ENCODE results near the gene FLNB.

The FLNB gene

DNA sequence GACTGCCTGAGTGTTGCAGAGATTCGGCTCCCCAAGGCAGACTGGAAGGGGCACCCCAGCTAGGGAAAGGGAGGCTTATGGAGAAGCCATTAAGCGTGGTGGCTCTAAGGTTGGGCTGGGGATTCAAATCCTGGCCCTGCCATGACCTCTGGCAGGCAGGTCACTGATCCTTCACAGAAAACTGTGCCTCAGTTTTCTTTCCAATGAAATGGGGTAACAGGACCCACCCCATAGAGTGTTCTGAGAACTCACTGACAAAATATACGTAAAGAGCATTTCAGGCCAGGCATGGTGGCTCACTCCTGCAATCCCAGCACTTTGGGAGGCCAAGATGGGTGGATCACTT is 167.9 kb downstream of the FLNB start:
- H3K27ac Mint-ChIP-seq: peak overlapping the region; percentile 92 to 95 (median 93)
- H3K27me3 Mint-ChIP-seq (ENCODE audit: low read depth): no peaks in the 10 kb centered on the region
- TF ChIP-seq, protein P1, sequence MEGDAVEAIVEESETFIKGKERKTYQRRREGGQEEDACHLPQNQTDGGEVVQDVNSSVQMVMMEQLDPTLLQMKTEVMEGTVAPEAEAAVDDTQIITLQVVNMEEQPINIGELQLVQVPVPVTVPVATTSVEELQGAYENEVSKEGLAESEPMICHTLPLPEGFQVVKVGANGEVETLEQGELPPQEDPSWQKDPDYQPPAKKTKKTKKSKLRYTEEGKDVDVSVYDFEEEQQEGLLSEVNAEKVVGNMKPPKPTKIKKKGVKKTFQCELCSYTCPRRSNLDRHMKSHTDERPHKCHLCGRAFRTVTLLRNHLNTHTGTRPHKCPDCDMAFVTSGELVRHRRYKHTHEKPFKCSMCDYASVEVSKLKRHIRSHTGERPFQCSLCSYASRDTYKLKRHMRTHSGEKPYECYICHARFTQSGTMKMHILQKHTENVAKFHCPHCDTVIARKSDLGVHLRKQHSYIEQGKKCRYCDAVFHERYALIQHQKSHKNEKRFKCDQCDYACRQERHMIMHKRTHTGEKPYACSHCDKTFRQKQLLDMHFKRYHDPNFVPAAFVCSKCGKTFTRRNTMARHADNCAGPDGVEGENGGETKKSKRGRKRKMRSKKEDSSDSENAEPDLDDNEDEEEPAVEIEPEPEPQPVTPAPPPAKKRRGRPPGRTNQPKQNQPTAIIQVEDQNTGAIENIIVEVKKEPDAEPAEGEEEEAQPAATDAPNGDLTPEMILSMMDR (IDR thresholded peaks at IDR 0.05; ENCODE audit: unreplicated experiment in 3 of 3): no peak
- H3K9me3 Mint-ChIP-seq: no peaks in the 10 kb centered on the region
- H3K36me3 Mint-ChIP-seq (ENCODE audit: low read depth): peaks cover 8% of the 10 kb centered on the region
- H3K4me1 Mint-ChIP-seq: peaks cover 18% of the 10 kb centered on the region
- no peak overlapping the region for H3K4me3 Mint-ChIP-seq

DNA sequence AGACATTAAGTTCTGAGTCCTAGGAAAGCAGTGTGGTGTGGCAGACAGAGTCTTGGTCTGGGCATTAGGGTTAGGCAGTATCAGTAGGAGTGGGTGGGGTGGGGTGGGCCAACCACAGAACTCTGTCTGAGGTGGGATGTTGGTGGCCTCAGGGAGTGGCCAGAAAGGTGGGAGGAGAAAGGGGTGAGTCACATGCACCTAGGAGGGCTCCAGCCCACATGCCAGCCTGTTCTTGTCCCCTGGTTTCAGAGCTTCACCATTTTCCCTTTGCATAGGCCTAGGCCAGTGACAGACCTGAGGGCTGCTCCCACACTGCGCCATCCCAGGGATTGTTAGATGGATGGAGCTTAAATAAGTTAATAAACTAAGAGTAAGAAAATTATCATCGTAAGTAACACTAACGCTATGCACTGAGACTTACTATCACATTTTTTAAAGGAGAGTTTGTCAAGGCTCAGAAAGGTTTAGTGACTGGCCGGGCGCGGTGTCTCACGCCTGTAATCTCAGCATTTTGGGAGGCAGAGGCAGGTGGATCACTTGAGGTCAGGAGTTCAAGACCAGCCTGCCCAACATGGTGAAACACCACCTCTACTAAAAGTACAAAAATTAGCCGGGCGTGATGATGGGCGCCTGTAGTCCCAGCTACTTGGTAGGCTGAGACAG is 168.7 kb downstream of the FLNB start:
- Mint-ChIP-seq H3K36me3 (ENCODE audit: low read depth) (peaks cover under 1% of the 10 kb centered on the region), H3K9me3 (no peaks in the 10 kb centered on the region), H3K4me1 (peaks cover 18% of the 10 kb centered on the region), H3K27me3 (ENCODE audit: low read depth) (no peaks in the 10 kb centered on the region), H3K27ac (peak overlapping the region in 1 of 3 experiments; percentile 31), H3K4me3 (peak overlapping the region in 2 of 3 experiments; percentile 34 to 61)
- TF ChIP-seq, protein P1 (IDR thresholded peaks at IDR 0.05; ENCODE audit: unreplicated experiment in 3 of 3): no peak

DNA sequence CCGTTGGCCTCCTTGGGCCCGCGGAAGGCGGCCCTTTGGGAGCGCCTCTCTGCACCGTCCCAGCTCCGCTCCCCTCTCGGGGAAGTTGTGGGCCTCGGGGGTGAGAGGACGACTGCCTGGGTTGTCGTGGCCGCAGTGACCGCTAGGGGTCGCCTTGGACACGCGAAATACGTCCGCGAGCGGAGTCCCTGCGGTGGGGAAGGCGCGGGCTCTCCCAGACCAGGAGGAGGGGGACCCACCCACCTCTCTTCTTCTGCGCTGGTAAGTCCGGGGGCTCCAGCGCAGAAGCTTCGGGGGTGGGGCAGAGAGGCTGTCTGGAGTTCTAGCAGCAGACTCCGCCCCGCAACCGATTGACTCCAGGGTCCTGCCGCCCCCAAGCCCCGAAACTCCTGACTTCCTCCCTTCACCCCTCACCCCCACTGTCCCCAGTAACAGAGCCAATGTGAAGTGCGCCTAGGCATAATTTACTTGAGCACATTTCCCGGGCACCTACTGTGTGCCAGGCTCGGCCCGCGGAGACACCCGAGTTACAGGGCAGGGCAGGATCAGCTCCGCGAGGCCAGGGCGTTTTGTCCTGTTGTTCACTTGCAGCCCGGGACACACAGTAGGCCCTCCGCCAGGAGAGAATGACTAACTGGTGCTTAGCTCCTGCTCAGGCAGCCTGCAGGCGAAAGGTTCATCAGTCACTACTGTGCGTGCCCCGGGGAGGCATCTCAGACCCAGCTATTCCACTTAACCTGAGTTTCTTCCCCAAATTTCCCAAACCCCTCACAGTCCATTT is 169.7 kb downstream of the FLNB start:
- peak overlapping the region; percentile 27 to 73 (median 56) for H3K27ac Mint-ChIP-seq
- TF ChIP-seq, protein P1 (IDR thresholded peaks at IDR 0.05; ENCODE audit: unreplicated experiment in 3 of 3): peak; percentile 93 to 97 (median 96)
- no peaks in the 10 kb centered on the region for H3K9me3 Mint-ChIP-seq
- H3K4me3 Mint-ChIP-seq: peak overlapping the region; percentile 70 to 77 (median 73)
- H3K4me1 Mint-ChIP-seq: peaks cover 18% of the 10 kb centered on the region
- H3K27me3 Mint-ChIP-seq (ENCODE audit: low read depth): peaks cover 1% of the 10 kb centered on the region
- H3K36me3 Mint-ChIP-seq (ENCODE audit: low read depth): no peaks in the 10 kb centered on the region

DNA sequence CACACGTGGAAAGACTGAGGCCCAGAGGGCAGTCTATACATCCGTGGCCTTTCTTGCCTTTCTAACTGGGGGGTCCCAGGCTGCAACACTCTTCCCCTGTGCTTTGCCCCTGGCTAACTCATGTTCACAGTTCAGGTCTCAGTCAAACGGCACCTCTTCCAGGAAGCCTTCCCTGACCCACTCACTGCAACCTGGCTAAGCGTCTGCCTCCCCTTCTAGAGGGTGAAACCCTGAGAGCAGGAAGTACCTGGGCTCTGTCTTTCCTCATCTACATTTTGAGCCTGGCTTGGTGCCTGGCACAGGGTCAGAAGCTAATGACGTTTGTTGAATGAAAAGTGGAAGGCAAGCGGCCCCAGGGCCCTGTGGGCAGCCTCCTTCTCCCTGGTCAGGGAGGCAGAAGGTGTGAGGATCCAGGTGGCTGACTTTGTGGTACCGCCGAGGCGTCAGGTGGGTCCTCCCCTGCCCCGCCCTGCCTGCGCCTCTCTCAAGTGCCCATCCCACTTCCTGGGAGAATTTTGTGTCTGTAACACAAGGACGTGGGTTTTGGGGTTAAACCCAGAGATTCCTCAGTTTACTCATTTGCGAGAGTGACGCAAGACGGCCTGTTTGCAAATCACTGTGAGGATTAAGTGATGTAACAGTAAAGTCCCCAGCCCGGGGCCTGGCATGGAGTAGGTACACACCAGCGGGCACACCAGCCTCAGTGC is 170.5 kb downstream of the FLNB start:
- Mint-ChIP-seq H3K27ac (no peak overlapping the region), H3K36me3 (ENCODE audit: low read depth) (no peaks in the 10 kb centered on the region), H3K9me3 (no peaks in the 10 kb centered on the region), H3K4me3 (peak overlapping the region; percentile 70 to 77 (median 73)), H3K27me3 (ENCODE audit: low read depth) (peaks cover 8% of the 10 kb centered on the region), H3K4me1 (peaks cover 18% of the 10 kb centered on the region)
- TF ChIP-seq, protein P1 (IDR thresholded peaks at IDR 0.05; ENCODE audit: unreplicated experiment in 3 of 3): no peak

DNA sequence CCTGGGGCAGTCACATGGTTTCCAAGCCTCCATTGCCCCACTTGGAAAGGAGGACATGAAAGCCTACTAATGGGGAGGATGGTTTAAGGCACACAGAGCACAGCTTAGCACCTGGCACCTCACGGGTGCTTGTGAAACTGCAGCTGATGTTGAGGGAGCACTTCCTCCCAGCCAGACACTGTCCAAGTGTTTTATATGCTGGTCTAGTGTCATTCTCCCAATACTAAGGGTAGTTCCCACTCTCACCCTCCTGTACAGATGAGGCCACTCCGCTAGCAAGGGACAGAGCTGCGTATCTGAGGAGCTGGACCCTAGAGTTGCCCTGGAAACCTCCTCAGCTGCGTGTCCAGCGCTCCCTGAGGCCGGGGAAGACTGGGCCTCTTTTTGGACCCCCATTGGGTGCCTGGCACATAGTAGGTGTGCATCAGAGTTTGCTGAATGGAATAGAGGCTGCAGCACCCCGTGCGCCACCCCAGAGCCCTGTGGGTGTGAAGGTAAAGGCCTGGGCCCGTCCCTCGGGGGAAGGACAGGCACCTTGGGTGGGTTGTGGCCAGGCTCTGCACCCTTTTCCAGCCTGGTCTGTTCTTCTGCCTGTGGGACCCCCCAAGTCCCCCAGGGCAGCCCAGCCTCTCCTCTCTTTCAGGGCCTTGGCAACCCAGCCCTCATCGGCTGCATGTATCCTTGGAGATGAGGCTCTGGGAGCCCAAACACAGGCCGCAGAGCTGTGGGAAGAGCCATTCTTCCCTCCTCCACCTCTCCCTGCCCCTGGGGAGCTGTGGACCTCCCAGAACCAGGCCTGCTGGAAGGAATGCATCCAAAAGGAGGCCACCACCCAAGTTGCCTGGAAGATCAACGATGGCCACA is 171.2 kb downstream of the FLNB start:
- Mint-ChIP-seq H3K27ac (no peak overlapping the region), H3K4me1 (peaks cover 14% of the 10 kb centered on the region), H3K4me3 (no peak overlapping the region), H3K36me3 (ENCODE audit: low read depth) (no peaks in the 10 kb centered on the region), H3K9me3 (no peaks in the 10 kb centered on the region), H3K27me3 (ENCODE audit: low read depth) (peaks cover 13% of the 10 kb centered on the region)
- TF ChIP-seq, protein P1 (IDR thresholded peaks at IDR 0.05; ENCODE audit: unreplicated experiment in 3 of 3): no peak
